ENCODE measurements around the gene HNF1A.
"Not testable (repeated sequence)": the region's sequence is repeated elsewhere in the genome, so short reads cannot be mapped to it uniquely, and the experiment has no call there.

The HNF1A gene

DNA sequence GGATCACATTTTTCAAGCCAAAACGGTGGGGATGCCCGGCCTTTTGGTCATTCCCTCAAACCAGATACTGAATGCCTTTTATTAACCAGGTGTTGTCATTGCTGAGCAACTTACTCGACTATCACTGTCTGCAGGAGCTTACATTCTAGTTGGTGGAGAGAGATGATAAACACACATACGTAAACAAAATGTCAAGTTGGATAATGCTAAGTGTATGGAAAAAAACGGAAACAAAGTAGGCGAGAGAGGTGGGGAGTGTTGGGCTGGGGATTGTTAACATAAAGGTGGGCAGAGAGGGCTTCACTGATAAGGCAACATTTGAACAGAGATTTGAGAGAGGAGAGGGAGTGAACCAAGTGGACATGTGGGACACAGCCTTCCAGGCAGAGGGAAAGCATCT lies 33.5 kb downstream of the HNF1A start:
- no peak for DNase-seq (ENCODE audit: low read depth)

DNA sequence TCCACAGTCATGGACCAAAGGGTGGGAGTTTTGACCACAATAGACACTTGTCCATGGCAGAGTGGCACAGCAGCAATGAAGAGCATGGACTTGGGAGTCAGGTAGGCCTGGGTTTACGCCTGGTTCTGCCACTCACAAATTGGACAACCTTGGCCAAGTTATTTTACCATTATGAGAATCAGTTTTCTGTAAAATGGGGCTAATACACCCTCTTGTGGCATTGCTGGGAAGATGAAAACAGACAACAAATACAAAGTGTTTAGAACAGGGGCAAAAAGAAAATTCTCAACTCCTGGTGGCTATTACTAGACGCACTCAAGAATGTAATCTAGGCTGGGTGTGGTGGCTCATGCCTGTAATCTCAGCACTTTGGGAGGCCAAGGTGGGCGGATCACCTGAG lies 35.4 kb downstream of the HNF1A start:
- DNase-seq (ENCODE audit: low read depth): no peak

DNA sequence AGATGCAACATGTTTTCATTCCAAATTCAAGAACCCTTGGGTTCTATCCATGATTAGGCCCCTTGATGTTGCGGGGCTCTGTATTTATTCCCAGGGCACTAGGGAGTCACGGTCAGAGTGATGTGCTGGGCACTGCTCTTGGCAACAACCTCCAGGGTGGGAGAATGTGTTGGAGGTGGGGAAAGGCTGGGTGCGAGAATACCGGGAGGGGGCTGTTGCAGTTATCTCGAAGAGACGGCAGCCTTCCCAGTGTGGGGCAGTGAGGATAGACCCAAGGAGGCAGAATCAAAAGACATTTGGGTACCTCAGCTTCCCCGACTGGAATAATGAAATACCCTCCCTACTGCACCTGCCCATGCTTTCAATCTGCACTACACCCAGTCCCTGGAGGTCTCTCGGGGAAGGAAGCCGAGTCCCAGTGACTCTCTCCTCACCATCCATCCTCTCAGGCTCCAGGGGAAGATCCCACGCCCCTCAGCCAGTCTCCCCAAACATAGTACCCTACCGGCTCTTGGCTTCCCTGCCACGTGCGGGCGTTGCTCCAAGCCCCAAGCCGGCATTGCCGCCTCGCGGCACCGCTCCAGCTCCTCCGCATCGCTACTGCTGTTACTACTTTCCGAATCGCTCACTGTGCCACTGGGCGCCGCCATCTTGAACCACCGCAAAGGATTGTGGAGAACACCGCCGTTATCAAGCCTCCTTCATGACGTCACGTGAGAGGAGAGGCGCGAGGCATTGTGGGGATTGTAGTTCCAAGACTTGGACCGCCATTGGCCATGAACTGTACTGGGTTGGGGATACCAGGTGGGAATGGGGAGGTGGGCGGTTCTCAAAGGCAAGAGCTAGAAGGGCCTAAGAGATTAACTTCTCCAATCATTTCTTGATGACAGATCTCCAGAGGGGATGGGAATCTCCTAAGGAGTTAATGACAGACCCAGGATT lies 37.8 kb downstream of the HNF1A start, which contains the start of gene C12orf43:
Gene C12orf43, minus strand, starts transcription at position 663 of the 942 bp plus-strand sequence. Its CDS starts 13 bp downstream, at position 650.
- DNase-seq (ENCODE audit: low read depth): peak; percentile 86

DNA sequence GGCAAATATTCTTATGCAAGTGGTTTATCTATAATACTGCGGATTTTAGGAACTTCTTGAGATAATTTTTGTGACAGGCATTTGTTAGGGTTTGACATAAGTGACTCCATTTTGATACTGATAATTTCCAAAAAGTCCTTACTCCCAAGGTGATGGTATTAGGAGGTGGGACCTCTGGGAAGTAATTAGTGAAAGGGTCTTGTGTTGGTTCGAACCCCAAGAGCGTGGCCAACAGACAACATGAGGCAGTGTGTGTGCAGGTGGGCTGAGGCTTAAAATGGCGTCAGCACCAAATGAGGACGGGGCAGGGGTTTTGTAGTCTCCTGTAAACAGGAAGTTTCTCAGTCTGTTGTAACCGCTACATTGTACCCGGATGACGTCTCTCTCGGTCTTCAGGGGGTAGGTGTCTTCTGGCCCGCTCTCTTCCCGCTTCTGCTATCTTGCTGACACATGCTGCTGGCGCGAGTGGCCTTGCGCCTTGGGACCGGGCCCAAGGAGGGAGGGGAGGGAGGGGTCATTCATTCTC lies 39.7 kb downstream of the HNF1A start:
- no peak for DNase-seq (ENCODE audit: low read depth)

DNA sequence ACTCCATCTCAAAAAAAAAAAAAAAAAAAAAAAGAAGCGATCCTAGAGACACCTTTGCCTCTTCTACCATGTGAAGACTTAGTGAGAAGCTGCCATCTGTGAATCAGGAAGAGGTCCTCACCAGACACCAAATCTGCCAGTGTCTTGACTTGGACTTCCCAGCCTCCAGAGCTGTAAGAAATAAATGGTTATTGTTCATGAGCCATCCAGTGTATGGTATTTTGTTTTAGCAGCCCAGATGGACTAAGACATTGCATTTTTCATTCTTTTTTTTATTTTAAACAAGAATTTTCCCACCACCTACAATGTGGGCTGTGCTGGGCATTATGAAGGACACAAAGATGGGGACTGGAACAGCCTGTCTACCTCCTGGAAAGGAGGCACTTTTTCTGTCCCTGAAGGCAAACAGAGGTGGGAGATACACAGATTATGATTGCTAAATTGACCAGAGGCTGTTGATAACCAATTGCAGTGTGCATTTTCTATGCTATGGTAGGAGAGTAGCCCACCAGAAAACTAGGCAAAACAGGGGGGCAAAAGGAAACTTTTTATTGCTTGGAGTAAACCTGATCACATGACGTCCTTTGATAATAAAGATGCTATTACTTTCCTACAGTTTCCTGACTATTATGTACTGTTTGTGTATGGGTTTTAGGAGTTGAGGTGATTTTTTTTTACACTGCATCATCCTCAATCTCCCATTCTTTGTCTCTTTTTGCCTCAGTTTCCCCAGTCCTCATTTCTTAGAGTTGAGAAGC lies 40.7 kb downstream of the HNF1A start:
- DNase-seq (ENCODE audit: low read depth): no peak

DNA sequence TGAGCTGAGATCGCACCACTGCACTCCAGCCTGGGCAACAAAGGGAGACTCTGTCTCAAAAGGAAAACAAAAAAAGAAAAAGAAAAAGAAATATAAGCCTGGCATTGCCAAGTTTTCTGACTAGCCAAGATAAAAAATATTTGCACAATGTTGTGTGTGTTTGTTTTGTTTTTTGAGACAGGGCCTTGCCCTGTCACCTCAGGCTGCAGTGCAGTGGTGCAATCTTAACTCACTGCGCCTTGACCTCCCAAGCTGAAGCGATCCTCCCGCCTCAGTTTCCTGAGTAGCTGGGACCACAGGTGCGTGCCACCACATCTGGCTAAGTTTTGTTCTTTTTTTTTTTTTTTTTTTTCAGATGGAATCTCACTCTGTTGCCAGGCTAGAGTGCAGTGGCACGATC lies 43.4 kb downstream of the HNF1A start:
- no peak for DNase-seq (ENCODE audit: low read depth)

DNA sequence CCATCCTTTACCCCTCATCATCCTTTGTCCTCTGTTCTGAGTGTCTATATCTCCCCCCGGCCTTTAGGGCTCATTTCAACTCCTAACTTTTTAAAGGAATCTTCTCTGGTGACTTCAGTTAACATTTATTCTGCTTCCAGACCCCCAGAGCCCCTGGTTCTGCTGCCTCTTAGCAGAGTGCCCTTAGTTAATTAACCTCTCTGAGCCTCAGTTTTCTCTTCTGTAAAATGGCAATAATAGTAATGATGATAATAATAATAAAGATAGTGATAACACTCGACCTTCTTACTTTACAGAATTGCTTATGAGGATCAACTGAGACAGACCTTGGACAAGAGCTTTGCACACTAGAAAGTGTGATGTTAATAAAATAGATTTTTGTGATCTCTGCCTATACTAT lies 44.4 kb downstream of the HNF1A start:
- DNase-seq (ENCODE audit: low read depth): no peak

DNA sequence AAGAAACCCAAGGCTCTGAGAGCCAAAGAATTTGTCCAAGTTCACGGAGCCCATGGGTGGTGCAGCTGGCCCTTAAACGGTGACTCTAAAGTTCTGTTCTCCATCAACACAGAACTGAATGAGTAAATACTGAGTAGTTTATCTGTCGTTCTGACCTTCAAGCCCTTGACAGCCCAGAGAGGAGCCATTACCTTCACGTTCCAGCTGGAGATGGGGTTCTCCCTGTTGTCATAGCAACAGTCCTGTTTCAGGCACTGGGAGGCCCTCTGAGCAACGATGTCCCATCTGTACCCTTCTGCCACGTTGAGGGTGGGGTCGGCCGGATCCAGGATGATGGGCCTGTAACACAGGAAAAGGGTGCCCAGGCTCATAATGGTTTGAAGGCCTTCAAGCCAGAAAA lies 45.5 kb downstream of the HNF1A start:
- DNase-seq (ENCODE audit: low read depth): no peak

DNA sequence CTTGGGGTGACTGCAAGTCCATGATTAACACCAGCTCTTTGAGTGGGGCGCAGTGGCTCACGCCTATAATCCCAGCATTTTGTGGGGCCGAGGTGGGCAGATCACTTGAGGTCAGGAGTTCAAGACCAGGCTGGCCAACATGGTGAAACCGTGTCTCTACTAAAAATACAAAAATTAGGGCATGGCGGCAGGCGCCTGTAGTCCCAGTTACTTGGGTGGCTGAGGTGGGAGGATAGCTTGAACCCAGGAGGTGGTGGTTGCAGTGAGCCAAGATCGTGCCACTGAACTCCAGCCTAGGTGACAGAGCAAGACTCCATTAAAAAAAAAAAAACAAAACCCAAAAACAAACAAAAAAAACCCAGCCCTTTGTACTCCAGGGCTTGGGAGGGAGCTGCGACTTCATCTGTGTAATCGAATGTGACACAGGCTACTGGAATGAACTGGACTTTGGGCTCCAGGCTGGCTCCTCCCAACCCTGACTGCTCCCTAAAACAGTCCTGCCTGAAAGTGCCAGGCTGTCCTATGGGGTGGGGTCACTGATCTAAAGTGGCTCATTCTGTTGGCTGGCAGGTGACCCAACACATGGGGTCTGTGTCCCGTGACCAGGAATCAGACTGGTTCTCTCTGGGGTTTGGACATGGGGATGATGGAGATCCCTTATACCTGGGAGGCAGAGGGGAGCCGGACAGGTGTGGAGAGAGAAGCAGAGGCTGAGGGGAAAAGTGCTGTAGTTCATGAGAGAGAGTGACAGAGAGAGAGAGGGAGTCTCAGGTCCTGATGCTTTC lies 47.3 kb downstream of the HNF1A start:
- DNase-seq (ENCODE audit: low read depth): no peak

DNA sequence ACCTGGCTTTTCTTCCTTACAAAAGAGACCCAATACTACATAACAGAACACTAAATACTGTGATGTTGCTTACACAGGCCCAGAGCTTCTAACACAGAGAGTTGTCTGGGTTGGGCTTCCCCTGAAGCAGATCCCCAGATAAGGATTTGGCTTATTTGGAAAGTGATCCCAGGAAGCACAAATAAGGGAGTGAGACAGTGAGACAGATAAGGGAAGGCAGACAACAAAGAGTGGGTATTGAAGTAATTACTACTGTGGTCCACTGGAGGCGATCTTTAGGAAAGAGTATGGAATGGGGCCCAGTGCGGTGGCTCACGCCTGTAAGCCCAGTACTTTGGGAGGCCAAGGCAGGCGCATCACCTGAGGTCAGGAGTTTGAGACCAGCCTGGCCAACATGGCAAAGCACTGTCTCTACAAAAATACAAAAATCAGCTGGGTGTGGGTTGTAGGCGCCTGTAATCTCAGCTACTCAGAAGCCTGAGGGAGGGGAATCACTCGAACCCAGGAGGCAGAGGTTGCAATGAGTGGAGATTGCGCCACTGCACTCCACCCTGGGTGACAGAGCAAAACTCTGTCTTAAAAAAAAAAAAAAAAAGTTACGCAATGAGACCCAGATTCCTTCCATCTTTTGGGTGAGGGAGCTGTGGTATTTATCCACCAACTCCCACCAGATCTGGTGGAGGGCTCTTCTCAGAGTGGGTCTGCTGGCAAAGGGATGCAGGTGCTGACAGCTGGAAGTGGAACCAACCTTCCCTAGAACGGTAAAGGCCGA lies 48.1 kb downstream of the HNF1A start:
- no peak for DNase-seq (ENCODE audit: low read depth)

DNA sequence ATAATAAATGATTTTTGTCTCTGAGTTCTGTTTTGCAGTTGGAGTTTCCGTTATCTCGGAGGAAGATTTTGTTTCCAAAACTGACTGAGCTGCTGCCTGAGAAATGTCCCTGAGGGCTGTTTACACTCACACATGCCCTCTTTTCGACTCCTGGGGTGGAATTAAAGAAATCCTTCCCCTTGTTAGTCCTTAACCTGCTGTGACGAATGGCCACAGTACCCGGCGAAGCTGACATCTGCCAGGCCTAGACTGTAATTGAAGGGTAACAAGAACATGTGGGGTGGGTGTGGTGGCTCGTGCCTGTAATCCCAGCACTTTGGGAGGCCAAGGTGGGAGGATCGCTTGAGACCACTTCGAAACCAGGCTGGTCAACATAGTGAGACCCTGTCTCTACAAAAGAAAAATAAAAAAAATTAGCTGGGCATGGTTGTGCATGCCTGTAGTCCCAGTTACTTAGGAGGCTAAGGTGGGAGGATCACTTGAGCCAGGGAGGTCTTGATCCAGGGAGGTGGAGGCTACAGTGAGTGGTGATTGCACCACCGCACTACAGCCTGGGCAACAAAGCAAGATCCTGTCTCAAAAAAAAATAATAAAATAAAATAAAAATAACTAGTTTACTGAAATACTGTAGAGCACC lies 52.4 kb downstream of the HNF1A start:
- DNase-seq (ENCODE audit: low read depth): no peak

DNA sequence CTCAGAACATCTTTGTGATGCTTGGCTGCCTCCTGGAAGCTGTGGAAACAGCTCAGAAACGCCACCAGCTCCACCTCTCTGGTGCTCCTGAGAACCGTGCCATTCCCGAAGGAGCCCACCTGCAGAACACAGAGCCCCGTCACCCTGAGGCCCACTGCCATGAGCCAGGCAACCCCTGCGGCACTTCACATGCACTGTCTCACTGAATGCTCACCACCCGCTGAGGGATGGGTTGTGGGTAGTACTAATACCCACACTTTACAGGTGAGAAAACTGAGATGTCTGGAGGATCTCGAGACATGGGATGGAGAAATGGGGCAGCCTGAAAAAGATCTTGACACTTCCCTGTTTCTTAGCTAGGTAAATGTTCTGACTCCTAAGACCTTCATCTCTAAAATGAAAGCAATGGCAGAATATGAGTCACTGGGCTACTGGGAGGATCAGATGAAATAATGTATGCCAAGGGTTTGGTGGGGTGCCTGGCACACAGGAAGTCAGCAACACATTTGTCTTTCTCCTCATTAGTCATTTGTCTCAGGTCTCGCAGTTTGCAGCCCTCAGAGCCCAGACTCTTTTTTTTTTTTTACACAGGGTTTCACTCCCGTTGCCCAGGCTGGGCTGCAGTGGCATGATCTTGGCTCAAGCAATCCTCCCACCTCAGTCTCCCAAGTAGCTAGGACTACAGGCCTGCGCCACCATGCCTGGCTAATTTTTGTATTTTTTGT lies 55.4 kb downstream of the HNF1A start:
- DNase-seq (ENCODE audit: low read depth): peak; percentile 62

DNA sequence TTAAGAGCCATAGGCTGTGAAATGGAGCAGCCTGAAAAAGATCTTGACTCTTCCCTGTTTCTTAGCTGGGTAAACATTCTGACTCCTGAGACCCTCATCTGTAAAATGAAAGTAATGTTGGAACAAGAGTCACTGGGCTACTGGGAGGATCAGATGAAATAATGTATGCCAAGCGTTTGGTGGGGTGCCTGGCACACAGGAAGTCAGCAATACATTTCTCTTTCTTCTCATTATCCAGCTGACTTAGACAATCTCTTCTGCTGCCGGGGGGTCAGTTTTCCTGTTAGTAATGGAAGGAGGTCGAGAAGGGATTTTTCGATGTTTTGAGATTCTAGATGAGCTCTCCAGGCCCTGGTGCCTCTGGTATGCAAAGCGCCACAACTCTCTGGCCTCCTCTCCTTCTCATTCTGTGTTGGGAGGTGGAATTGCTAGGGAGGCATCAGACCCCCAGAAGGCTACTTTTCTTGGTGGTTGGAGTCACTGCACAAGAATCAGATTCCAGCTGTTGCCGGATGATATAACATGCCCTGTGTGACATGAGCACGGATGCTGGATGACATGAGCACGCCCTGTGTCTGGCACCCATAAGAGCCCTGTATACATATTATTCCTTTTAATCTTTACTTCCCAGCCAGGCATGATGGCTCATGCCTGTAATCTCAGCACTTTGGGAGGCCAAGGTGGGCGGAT lies 56.4 kb downstream of the HNF1A start:
- no peak for DNase-seq (ENCODE audit: low read depth)

DNA sequence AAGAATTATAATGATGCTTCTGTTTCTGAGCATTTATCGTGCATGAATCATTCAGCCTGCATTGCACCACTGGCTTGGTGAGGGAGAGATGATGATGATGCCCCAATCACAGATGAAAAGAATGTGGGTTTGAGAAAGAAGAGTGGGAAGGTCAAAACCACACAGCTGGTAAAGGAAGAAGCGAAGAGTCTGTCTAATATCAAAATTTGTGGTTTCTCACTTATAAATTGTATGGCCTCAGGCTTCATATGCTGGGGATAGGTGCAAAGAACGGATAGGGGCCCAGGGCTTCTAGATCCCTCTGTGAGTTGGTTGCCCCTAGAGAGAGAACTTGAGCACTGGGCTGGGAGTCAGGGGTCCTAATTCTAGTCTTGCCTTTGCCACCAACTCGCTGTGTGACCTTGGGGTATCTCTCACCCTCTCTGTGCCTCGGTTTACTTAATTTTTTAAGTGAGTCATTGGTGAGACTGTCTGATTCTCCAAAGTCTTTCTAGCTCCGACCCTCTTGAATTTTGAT lies 58.5 kb downstream of the HNF1A start:
- peak; percentile 28 for DNase-seq (ENCODE audit: low read depth)

DNA sequence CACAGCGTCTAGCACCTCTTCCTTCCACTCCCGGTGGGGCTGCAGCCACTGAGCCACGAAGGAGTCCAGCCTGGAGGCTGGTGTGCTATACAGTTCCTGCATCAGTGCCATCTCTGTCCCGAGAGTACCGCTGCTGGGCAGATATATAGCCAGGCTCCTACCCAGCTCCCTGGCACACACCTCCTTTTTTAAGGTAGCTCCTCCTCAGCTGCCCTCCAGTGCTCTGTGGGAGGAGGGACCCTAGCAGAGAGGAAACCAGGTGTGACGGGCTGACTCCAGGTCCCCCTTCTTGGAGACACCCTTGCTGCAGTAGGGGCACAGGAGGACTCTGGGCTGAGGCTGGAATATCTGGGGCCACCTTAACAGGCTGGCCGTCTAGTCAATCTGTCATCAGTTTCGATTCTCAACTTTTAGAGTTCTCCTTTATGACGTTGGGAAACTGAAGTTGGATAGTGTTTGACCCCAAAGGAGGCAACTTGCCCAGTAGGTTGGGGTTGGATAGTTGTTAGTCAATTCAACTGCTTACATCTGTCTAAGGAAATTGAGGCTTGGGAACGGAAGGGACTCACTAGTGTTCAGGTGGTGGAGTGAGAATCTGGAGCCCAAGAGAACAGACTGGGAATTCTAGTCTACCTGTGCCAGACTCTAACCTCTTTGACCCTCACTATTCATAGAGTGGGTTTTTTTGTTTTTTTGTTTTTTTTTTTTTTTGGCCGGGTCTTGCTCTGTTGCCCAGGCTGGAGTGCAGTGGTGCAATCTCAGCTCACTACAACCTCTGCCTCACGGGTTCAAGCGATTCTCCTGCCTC lies 60.7 kb downstream of the HNF1A start, which contains the start of gene OASL:
Gene OASL, minus strand, starts transcription at position 386 of the 808 bp plus-strand sequence. Its CDS starts 275 bp downstream, at position 111.
- peak; percentile 51 for DNase-seq (ENCODE audit: low read depth)

DNA sequence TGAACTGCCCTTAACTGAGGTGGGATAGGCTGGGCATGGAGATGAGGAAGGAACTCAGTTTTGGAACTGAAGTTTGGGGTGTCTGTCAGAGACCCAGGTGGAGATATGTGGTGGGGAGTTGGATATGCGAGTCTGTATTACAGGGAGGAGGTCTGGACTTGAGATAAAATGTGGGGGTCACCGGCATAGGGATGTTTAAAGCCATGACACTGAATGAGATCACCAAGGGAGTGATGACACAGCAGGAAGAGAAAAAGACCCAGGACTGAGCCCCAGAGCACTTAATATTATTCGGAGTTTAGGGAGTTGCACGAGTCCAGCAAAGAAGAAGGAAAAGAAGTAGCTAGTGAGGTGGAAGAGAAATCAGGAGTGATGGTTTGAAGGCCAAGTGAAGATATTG lies 64.7 kb downstream of the HNF1A start:
- no peak for DNase-seq (ENCODE audit: low read depth)

DNA sequence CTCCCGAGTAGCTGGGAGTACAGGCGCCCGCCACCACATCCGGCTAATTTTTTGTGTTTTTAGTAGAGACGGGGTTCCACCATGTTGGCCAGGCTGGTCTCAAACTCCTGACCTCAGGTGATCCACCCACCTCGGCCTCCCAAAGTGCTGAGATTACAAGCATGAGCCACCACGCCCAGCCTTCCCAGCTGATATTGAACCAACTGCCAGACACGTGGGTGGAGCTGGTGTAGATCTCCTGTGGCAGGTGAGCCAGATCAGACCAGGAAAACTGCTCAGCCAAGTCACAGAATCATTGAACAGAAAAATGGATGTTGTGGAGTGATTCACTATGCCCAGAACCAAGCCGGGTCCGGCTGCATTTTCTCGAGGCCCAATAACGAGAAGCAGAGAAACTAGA lies 69.1 kb downstream of the HNF1A start:
- DNase-seq (ENCODE audit: low read depth): not testable (repeated sequence)

DNA sequence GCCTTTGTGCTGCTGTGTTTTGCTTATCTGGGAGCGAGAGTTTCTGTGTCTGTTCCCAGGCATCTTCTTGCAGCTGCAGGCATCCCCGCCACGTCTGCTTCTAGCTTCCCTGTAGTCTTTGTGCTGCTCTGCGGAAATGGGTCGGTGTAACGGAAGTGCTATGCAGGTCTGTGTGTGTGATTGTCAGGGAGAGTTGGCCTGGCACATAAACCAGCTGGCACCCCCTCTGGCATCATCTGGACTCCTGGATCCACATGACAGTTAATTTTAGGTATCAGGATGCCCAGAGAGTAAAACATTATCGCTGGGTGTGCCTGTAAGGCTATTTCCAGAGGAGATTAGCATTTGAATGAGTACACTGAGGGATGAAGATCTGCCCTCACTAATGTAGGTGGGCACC lies 70.1 kb downstream of the HNF1A start:
- DNase-seq (ENCODE audit: low read depth): no peak

Measured in stimulated activated CD4-positive, alpha-beta T cell treated with anti-CD3 and anti-CD28 coated beads, Interleukin-2, amount 100 ng/mL, for 4 hours (primary cell).